ENCODE measurements around the gene GIMAP2.
"Not testable (repeated sequence)": the region's sequence is repeated elsewhere in the genome, so short reads cannot be mapped to it uniquely, and the experiment has no call there.

Gene GIMAP2

GRCh38 chr7:150685219-150686029, at the start of gene GIMAP2:
GIMAP2 (plus strand) TSS chr7:150685706; CDS start chr7:150687060, 1,354 bp downstream.
- peak; percentile 82 for DNase-seq

GRCh38 chr7:150641854-150642253, 43.7 kb upstream of the GIMAP2 start:
- no peak for DNase-seq

GRCh38 chr7:150642926-150643325, 42.6 kb upstream of the GIMAP2 start:
- DNase-seq = no peak

GRCh38 chr7:150645259-150646020, 40.1 kb upstream of the GIMAP2 start:
- DNase-seq = no peak

- no peak for DNase-seq
These were observed 37.0 kb upstream of the GIMAP2 start for GRCh38 chr7:150648353-150649079.

- DNase-seq = no peak
These were observed 36.5 kb upstream of the GIMAP2 start for GRCh38 chr7:150649080-150649385.

GRCh38 chr7:150654692-150655091, 30.8 kb upstream of the GIMAP2 start:
- DNase-seq = no peak

- no peak for DNase-seq
These were observed 29.5 kb upstream of the GIMAP2 start for GRCh38 chr7:150656047-150656446.

- DNase-seq = no peak
These were observed 28.0 kb upstream of the GIMAP2 start for GRCh38 chr7:150657526-150657925.

- no peak for DNase-seq
These were observed 24.4 kb upstream of the GIMAP2 start for GRCh38 chr7:150660939-150661613.

- not testable (repeated sequence) for DNase-seq
These were observed 22.7 kb upstream of the GIMAP2 start for GRCh38 chr7:150662821-150663220.

- DNase-seq = no peak
These were observed 21.6 kb upstream of the GIMAP2 start for GRCh38 chr7:150663802-150664494.

- DNase-seq = peak; percentile 58
These were observed 20.3 kb upstream of the GIMAP2 start for GRCh38 chr7:150665089-150665748.

- peak; percentile 43 for DNase-seq
These were observed 19.6 kb upstream of the GIMAP2 start for GRCh38 chr7:150665896-150666295.

GRCh38 chr7:150666412-150666811, 19.1 kb upstream of the GIMAP2 start:
- DNase-seq = peak; percentile 29

GRCh38 chr7:150668472-150668911, 17.0 kb upstream of the GIMAP2 start:
- DNase-seq = no peak

- DNase-seq = no peak
These were observed 16.5 kb upstream of the GIMAP2 start for GRCh38 chr7:150668977-150669376.

GRCh38 chr7:150671798-150672585, 13.5 kb upstream of the GIMAP2 start:
- DNase-seq = not testable (repeated sequence)

- no peak for DNase-seq
These were observed 9.8 kb upstream of the GIMAP2 start for GRCh38 chr7:150675714-150676113.

- peak; percentile 65 for DNase-seq
These were observed 9.2 kb upstream of the GIMAP2 start for GRCh38 chr7:150676276-150676675.

- not testable (repeated sequence) for DNase-seq
These were observed 8.7 kb upstream of the GIMAP2 start for GRCh38 chr7:150676854-150677253.
